ENCODE data around the gene LAMB4.

LAMB4 gene

GRCh38 chr7:108087778-108088177 lies 42.4 kb downstream of the LAMB4 start:
- DNase-seq (ENCODE audit: insufficient read length) (no peak), FAIRE-seq (no peak)
- TF ChIP-seq POLR2AphosphoS5 (IDR thresholded peaks at IDR 0.05; ENCODE audit: low read depth, low read length) (no peak), TAF1 (IDR thresholded peaks at IDR 0.05; ENCODE audit: borderline replicate concordance, low read depth, low read length) (no peak), POLR2A (IDR thresholded peaks at IDR 0.05; ENCODE audit: low read depth, low read length) (no peak)

- no peak for TF ChIP-seq POLR2A (IDR thresholded peaks at IDR 0.05; ENCODE audit: low read depth, low read length)
- no peak for TF ChIP-seq TAF1 (IDR thresholded peaks at IDR 0.05; ENCODE audit: borderline replicate concordance, low read depth, low read length)
- FAIRE-seq (no peak), DNase-seq (ENCODE audit: insufficient read length) (no peak)
Observed at GRCh38 chr7:108086962-108087361, 43.2 kb downstream of the LAMB4 start.

- FAIRE-seq, result no peak
- TF ChIP-seq TAF1 (IDR thresholded peaks at IDR 0.05; ENCODE audit: borderline replicate concordance, low read depth, low read length) (no peak), POLR2AphosphoS5 (IDR thresholded peaks at IDR 0.05; ENCODE audit: low read depth, low read length) (no peak), POLR2A (IDR thresholded peaks at IDR 0.05; ENCODE audit: low read depth, low read length) (no peak)
- DNase-seq (ENCODE audit: insufficient read length), result no peak
Observed at GRCh38 chr7:108086546-108086945, 43.6 kb downstream of the LAMB4 start.

- TF ChIP-seq TAF1 (IDR thresholded peaks at IDR 0.05; ENCODE audit: borderline replicate concordance, low read depth, low read length), result no peak
- no peak for TF ChIP-seq POLR2A (IDR thresholded peaks at IDR 0.05; ENCODE audit: low read depth, low read length)
- no peak for TF ChIP-seq POLR2AphosphoS5 (IDR thresholded peaks at IDR 0.05; ENCODE audit: low read depth, low read length)
- FAIRE-seq (no peak), DNase-seq (ENCODE audit: insufficient read length) (no peak)
Observed at GRCh38 chr7:108083980-108084379, 46.2 kb downstream of the LAMB4 start.

- FAIRE-seq, result no peak
- TF ChIP-seq POLR2AphosphoS5 (IDR thresholded peaks at IDR 0.05; ENCODE audit: low read depth, low read length) (no peak), POLR2A (IDR thresholded peaks at IDR 0.05; ENCODE audit: low read depth, low read length) (no peak), TAF1 (IDR thresholded peaks at IDR 0.05; ENCODE audit: borderline replicate concordance, low read depth, low read length) (no peak)
- no peak for DNase-seq (ENCODE audit: insufficient read length)
Observed at GRCh38 chr7:108079648-108080591, 50.2 kb downstream of the LAMB4 start.

GRCh38 chr7:108079276-108079647 lies 50.9 kb downstream of the LAMB4 start:
- no peak for FAIRE-seq
- TF ChIP-seq POLR2A (IDR thresholded peaks at IDR 0.05; ENCODE audit: low read depth, low read length) (no peak), POLR2AphosphoS5 (IDR thresholded peaks at IDR 0.05; ENCODE audit: low read depth, low read length) (no peak), TAF1 (IDR thresholded peaks at IDR 0.05; ENCODE audit: borderline replicate concordance, low read depth, low read length) (no peak)
- DNase-seq (ENCODE audit: insufficient read length), result no peak

- DNase-seq (ENCODE audit: insufficient read length) (no peak), FAIRE-seq (no peak)
- no peak for TF ChIP-seq POLR2A (IDR thresholded peaks at IDR 0.05; ENCODE audit: low read depth, low read length)
- TF ChIP-seq TAF1 (IDR thresholded peaks at IDR 0.05; ENCODE audit: borderline replicate concordance, low read depth, low read length), result no peak
- no peak for TF ChIP-seq POLR2AphosphoS5 (IDR thresholded peaks at IDR 0.05; ENCODE audit: low read depth, low read length)
Observed at GRCh38 chr7:108078691-108079090, 51.5 kb downstream of the LAMB4 start.

- no peak for FAIRE-seq
Observed at GRCh38 chr7:108078211-108078673, 51.9 kb downstream of the LAMB4 start.

GRCh38 chr7:108077709-108078108 lies 52.5 kb downstream of the LAMB4 start:
- no peak for FAIRE-seq
- no peak for DNase-seq (ENCODE audit: insufficient read length)
- TF ChIP-seq POLR2A (IDR thresholded peaks at IDR 0.05; ENCODE audit: low read depth, low read length), result no peak
- no peak for TF ChIP-seq POLR2AphosphoS5 (IDR thresholded peaks at IDR 0.05; ENCODE audit: low read depth, low read length)
- no peak for TF ChIP-seq TAF1 (IDR thresholded peaks at IDR 0.05; ENCODE audit: borderline replicate concordance, low read depth, low read length)

More at GRCh38 chr7:108078211-108078673, 51.9 kb downstream of the LAMB4 start:
- no peak for TF ChIP-seq POLR2AphosphoS5 (IDR thresholded peaks at IDR 0.05; ENCODE audit: low read depth, low read length)
- no peak for TF ChIP-seq TAF1 (IDR thresholded peaks at IDR 0.05; ENCODE audit: borderline replicate concordance, low read depth, low read length)
- TF ChIP-seq POLR2A (IDR thresholded peaks at IDR 0.05; ENCODE audit: low read depth, low read length), result no peak
- no peak for DNase-seq (ENCODE audit: insufficient read length)

GRCh38 chr7:108076156-108076555 lies 54.0 kb downstream of the LAMB4 start:
- TF ChIP-seq POLR2AphosphoS5 (IDR thresholded peaks at IDR 0.05; ENCODE audit: low read depth, low read length) (no peak), POLR2A (IDR thresholded peaks at IDR 0.05; ENCODE audit: low read depth, low read length) (no peak), TAF1 (IDR thresholded peaks at IDR 0.05; ENCODE audit: borderline replicate concordance, low read depth, low read length) (no peak)
- DNase-seq (ENCODE audit: insufficient read length), result no peak
- no peak for FAIRE-seq

GRCh38 chr7:108073305-108074070 lies 56.7 kb downstream of the LAMB4 start:
- no peak for TF ChIP-seq TAF1 (IDR thresholded peaks at IDR 0.05; ENCODE audit: borderline replicate concordance, low read depth, low read length)
- no peak for TF ChIP-seq POLR2AphosphoS5 (IDR thresholded peaks at IDR 0.05; ENCODE audit: low read depth, low read length)
- TF ChIP-seq POLR2A (IDR thresholded peaks at IDR 0.05; ENCODE audit: low read depth, low read length), result no peak
- FAIRE-seq, result no peak

More at GRCh38 chr7:108073305-108074070, 56.7 kb downstream of the LAMB4 start:
- no peak for DNase-seq (ENCODE audit: insufficient read length)
